NOMO-1 treated with DMSO at 0.1 percent for 48 hours (cell line): ENCODE results near the gene MPP7.

Experiments
- DNase-seq: peaks from one replicate; lab custom pipeline; 2025; ENCODE audit not compliant: unreplicated experiment; lab: John Stamatoyannopoulos, UW

The MPP7 gene

GRCh38 chr10:28273343-28273742 is 29.5 kb downstream of the MPP7 start:
- no peak for DNase-seq

GRCh38 chr10:28269842-28270456 is 32.9 kb downstream of the MPP7 start:
- no peak for DNase-seq

DNA sequence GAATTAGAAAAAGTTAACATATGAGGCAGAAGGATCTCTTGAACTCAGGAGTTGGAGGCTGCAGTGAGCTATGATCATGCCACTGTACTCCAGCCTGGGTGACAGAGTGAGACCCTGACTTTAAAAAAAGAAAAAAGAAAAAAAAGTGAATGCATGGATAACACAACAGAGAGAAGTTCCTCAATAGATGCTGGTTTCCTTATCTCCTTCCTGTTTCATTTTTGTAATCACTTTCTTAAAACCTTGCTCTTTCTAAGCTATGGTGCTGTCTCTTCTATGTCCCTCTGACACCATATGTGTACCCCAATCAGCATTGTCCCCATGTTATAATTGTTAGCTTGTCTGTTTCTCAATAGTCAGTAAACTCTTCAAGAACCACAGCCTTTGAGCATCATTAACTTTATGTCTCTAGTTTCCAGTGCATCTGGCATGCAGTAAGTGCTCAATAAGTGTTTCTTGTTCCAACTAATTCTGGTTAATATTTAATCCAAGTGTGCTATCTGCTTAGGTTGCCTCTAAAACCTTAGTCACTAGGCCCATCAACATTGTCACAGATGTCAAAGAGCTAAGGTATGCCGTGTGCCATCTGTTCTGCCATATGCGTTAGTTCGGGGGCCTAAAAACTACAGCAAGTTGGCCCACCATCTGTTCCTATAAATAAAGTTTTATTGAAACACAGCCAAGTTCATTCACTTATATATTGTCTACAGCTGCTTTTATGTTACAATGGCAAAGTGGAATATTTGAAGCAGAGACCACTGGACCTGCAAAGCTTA is 36.2 kb downstream of the MPP7 start:
- DNase-seq, result peak; percentile 59

- no peak for DNase-seq
Measured at GRCh38 chr10:28263136-28263857, 39.6 kb downstream of the MPP7 start.

- DNase-seq, result no peak
Measured at GRCh38 chr10:28256776-28257175, 46.1 kb downstream of the MPP7 start.

DNA sequence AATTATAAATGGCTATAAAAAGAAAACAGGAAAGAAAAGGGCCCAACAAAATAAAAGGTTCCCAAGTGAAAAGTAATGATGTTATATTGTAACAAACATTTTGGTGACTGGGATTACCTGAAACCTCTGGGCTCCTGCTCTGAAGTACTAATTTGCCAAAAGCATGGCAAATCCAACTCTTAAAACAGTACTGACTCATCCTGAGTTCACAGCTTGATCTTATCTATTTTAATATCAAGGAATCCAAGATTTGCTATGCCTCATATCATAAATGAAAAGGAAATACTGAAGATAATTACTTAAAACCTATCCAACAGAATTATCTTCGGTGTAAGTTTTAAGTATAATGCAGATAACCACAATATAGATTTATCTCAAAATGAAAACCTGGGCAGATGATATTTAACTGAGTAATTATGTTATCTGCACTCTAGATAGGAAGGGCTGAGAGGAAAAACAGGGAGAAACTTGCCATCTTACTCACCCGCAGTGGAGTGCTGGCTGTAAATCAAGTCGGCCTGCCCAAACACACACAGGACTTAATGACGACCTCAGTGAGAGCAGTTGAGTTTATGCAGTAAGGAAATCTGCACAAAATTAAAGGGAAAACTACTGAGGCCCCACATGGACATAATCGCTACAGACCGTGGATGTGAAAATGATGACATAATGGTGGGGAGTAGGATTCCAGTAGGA is 48.4 kb downstream of the MPP7 start:
- no peak for DNase-seq

GRCh38 chr10:28253169-28253785 is 49.6 kb downstream of the MPP7 start:
- no peak for DNase-seq
